ENCODE data around the gene PDSS2. TPM values are rescaled to one million over a fixed set of nuclear protein-coding genes. Genes with fewer than 3 reads are reported as not detected.
"Not testable (repeated sequence)": the region's sequence is repeated elsewhere in the genome, so short reads cannot be mapped to it uniquely, and the experiment has no call there.

PDSS2 gene
- polyA plus RNA-seq, 1 donor from 2014 or later, result 4.6 TPM

GRCh38 chr6:107284805-107285204 is 174.6 kb downstream of the PDSS2 start:
- H3K4me2 ChIP-seq (ENCODE audit: low read length), result no peak overlapping the region
- no peaks in the 10 kb centered on the region for H4K20me1 ChIP-seq (ENCODE audit: insufficient read depth)
- no peaks in the 10 kb centered on the region for H3K27me3 ChIP-seq (ENCODE audit: insufficient read depth, low read depth, low read length)
- TF ChIP-seq RAD21 (conservative IDR thresholded peaks at IDR 0.05) (no peak), POLR2AphosphoS5 (IDR thresholded peaks at IDR 0.05) (no peak), SMC3 (conservative IDR thresholded peaks at IDR 0.05; ENCODE audit: poor library complexity) (no peak), REST (IDR thresholded peaks at IDR 0.05; ENCODE audit: borderline replicate concordance) (no peak), TAF1 (IDR thresholded peaks at IDR 0.05; ENCODE audit: low read depth) (no peak), EP300 (conservative IDR thresholded peaks at IDR 0.05; ENCODE audit: poor library complexity, severe bottlenecking) (no peak), MXI1 (conservative IDR thresholded peaks at IDR 0.05; ENCODE audit: poor library complexity, severe bottlenecking) (no peak), EZH2 (IDR thresholded peaks at IDR 0.05; ENCODE audit: borderline replicate concordance, insufficient read depth, low read length, poor library complexity, severe bottlenecking) (no peak), CTCF (IDR thresholded peaks at IDR 0.05; ENCODE audit: poor library complexity, severe bottlenecking) (no peak)
- H3F3A ChIP-seq (ENCODE audit: insufficient read depth, low read length, poor library complexity, severe bottlenecking), result no peaks in the 10 kb centered on the region
- no peaks in the 10 kb centered on the region for H3K9me3 ChIP-seq (ENCODE audit: low read length)
- H2AFZ ChIP-seq (ENCODE audit: low read depth, low read length), result no peak overlapping the region
- no peak overlapping the region for H3K4me3 ChIP-seq (ENCODE audit: low read length)
- H3K9ac ChIP-seq (ENCODE audit: low read length), result no peak overlapping the region
- no peaks in the 10 kb centered on the region for H3K9me2 ChIP-seq (ENCODE audit: insufficient read depth, low read length)
- no peak overlapping the region for H3K27ac ChIP-seq (ENCODE audit: low read length)
- H3K79me2 ChIP-seq (replicated peaks; ENCODE audit: insufficient read depth, low read length), result no peaks in the 10 kb centered on the region
- H3K36me3 ChIP-seq (ENCODE audit: insufficient read depth, low read length), result no peaks in the 10 kb centered on the region

- Histone ChIP-seq H3K9ac (ENCODE audit: low read length) (no peak overlapping the region), H4K20me1 (ENCODE audit: insufficient read depth) (no peaks in the 10 kb centered on the region), H2AFZ (ENCODE audit: low read depth, low read length) (no peak overlapping the region), H3K4me3 (ENCODE audit: low read length) (no peak overlapping the region), H3K4me2 (ENCODE audit: low read length) (no peak overlapping the region), H3K36me3 (ENCODE audit: insufficient read depth, low read length) (no peaks in the 10 kb centered on the region), H3K27ac (ENCODE audit: low read length) (no peak overlapping the region), H3K27me3 (ENCODE audit: insufficient read depth, low read depth, low read length) (no peaks in the 10 kb centered on the region), H3K79me2 (replicated peaks; ENCODE audit: insufficient read depth, low read length) (no peaks in the 10 kb centered on the region), H3F3A (ENCODE audit: insufficient read depth, low read length, poor library complexity, severe bottlenecking) (no peaks in the 10 kb centered on the region), H3K9me2 (ENCODE audit: insufficient read depth, low read length) (no peaks in the 10 kb centered on the region), H3K9me3 (ENCODE audit: low read length) (no peaks in the 10 kb centered on the region)
- TF ChIP-seq SMC3 (conservative IDR thresholded peaks at IDR 0.05; ENCODE audit: poor library complexity), result no peak
- TF ChIP-seq REST (IDR thresholded peaks at IDR 0.05; ENCODE audit: borderline replicate concordance), result no peak
- TF ChIP-seq EZH2 (IDR thresholded peaks at IDR 0.05; ENCODE audit: borderline replicate concordance, insufficient read depth, low read length, poor library complexity, severe bottlenecking), result no peak
- TF ChIP-seq EP300 (conservative IDR thresholded peaks at IDR 0.05; ENCODE audit: poor library complexity, severe bottlenecking), result no peak
Observed at GRCh38 chr6:107280791-107281190, 178.6 kb downstream of the PDSS2 start.

GRCh38 chr6:107280001-107280400 is 179.4 kb downstream of the PDSS2 start:
- not testable (repeated sequence) for H2AFZ ChIP-seq (ENCODE audit: low read depth, low read length); H3K9ac ChIP-seq (ENCODE audit: low read length); H3F3A ChIP-seq (ENCODE audit: insufficient read depth, low read length, poor library complexity, severe bottlenecking); H3K9me2 ChIP-seq (ENCODE audit: insufficient read depth, low read length); H4K20me1 ChIP-seq (ENCODE audit: insufficient read depth); H3K9me3 ChIP-seq (ENCODE audit: low read length); H3K27ac ChIP-seq (ENCODE audit: low read length); H3K4me2 ChIP-seq (ENCODE audit: low read length); H3K36me3 ChIP-seq (ENCODE audit: insufficient read depth, low read length); H3K4me3 ChIP-seq (ENCODE audit: low read length); H3K79me2 ChIP-seq (replicated peaks; ENCODE audit: insufficient read depth, low read length); H3K27me3 ChIP-seq (ENCODE audit: insufficient read depth, low read depth, low read length)
